H4 (cell line): ENCODE measurements around the gene HNRNPA0. TPM values are rescaled to one million over a fixed set of nuclear protein-coding genes. Genes with fewer than 3 reads are reported as not detected.
A peak's percentile ranks its signal among the peaks of the same experiment; 100 is the strongest.
"Not testable (repeated sequence)": the region's sequence is repeated elsewhere in the genome, so short reads cannot be mapped to it uniquely, and the experiment has no call there.

Source experiments
- DNase-seq: peaks from one replicate; pipeline ENCODE4 v3.0.0-alpha.2; 2015; ENCODE audit warnings: low spot score
- total RNA-seq: library from RNA; depleted of rRNA; stranded (reverse); fragments of >200 nt; shearing (Covaris generic); gene quantifications from 2 replicates; pipeline ENCODE4 v1.2.3, GENCODE V29; 2014; rRNA removed

The HNRNPA0 gene
- 9.2 and 10.7 TPM in 2 replicates for total RNA-seq

- DNase-seq = peak; percentile 97
Measured at GRCh38 chr5:137754188-137754960, at the start of gene HNRNPA0. Gene HNRNPA0 (minus strand): TSS chr5:137754363. CDS start chr5:137754066, 297 bp downstream.

- no peak for DNase-seq
Measured at GRCh38 chr5:137802282-137803210, 48.4 kb upstream of the HNRNPA0 start.

GRCh38 chr5:137800700-137801411, 46.7 kb upstream of the HNRNPA0 start:
- DNase-seq = no peak

GRCh38 chr5:137796279-137796678, 42.1 kb upstream of the HNRNPA0 start:
- no peak for DNase-seq

- no peak for DNase-seq
Measured at GRCh38 chr5:137794863-137795262, 40.7 kb upstream of the HNRNPA0 start.

GRCh38 chr5:137792303-137792702, 38.1 kb upstream of the HNRNPA0 start:
- no peak for DNase-seq

GRCh38 chr5:137791799-137792198, 37.6 kb upstream of the HNRNPA0 start:
- no peak for DNase-seq

- no peak for DNase-seq
Measured at GRCh38 chr5:137791387-137791786, 37.2 kb upstream of the HNRNPA0 start.

GRCh38 chr5:137788560-137788959, 34.4 kb upstream of the HNRNPA0 start:
- DNase-seq = not testable (repeated sequence)

- DNase-seq = no peak
Measured at GRCh38 chr5:137782984-137783536, 28.9 kb upstream of the HNRNPA0 start.

GRCh38 chr5:137782055-137782454, 27.9 kb upstream of the HNRNPA0 start:
- DNase-seq = no peak

- peak; percentile 44 for DNase-seq
Measured at GRCh38 chr5:137778772-137779564, 24.8 kb upstream of the HNRNPA0 start.

GRCh38 chr5:137767937-137768336, 13.8 kb upstream of the HNRNPA0 start:
- not testable (repeated sequence) for DNase-seq

- DNase-seq = no peak
Measured at GRCh38 chr5:137761566-137761965, 7.4 kb upstream of the HNRNPA0 start.

GRCh38 chr5:137760719-137761516, 6.8 kb upstream of the HNRNPA0 start:
- DNase-seq = peak; percentile 27

GRCh38 chr5:137760294-137760693, 6.1 kb upstream of the HNRNPA0 start:
- no peak for DNase-seq

- DNase-seq = no peak
Measured at GRCh38 chr5:137758715-137759306, 4.6 kb upstream of the HNRNPA0 start.

GRCh38 chr5:137758121-137758520, 4.0 kb upstream of the HNRNPA0 start:
- DNase-seq = no peak

GRCh38 chr5:137757634-137758033, 3.5 kb upstream of the HNRNPA0 start:
- no peak for DNase-seq
